ENCODE results near the gene RHPN2. TPM values are rescaled to one million over a fixed set of nuclear protein-coding genes. Genes with fewer than 3 reads are reported as not detected.

The RHPN2 gene
- total RNA-seq, 1 experiment from 2014 or later = 29.2 TPM

- no peaks in the 10 kb centered on the region for H3K27me3 ChIP-seq (ENCODE audit: insufficient read depth, low read length)
- peak overlapping the region; percentile 75 for H3K4me2 ChIP-seq (ENCODE audit: insufficient read depth, insufficient read length, low read length)
- H3K27me3 Mint-ChIP-seq (ENCODE audit: low read depth) = peaks cover 6% of the 10 kb centered on the region
- peaks cover 13% of the 10 kb centered on the region for H3K79me2 ChIP-seq (ENCODE audit: insufficient read depth, low read length)
- H3K27ac Mint-ChIP-seq = peak overlapping the region in 1 of 3 experiments; percentile 44; a peak in 1 of 7 replicates
- H3K36me3 Mint-ChIP-seq (ENCODE audit: insufficient read depth in 1 of 3, low read depth in 3 of 3) = 0 out of 7 replicates have a peak, but pooled peaks cover 0 to 2% (median 0%) of the 10 kb centered on the region in 3 experiments
- no peaks in the 10 kb centered on the region; the same call in 1 of the 2 replicates for H3K4me1 ChIP-seq (ENCODE audit: insufficient read depth, low read length)
- no peak overlapping the region for H3K23ac ChIP-seq (ENCODE audit: insufficient read length, low read depth, low read length)
- H3K56ac ChIP-seq (ENCODE audit: insufficient read length, low read depth, low read length) = no peak overlapping the region
- no peak overlapping the region for H4K91ac ChIP-seq (ENCODE audit: insufficient read length, low read depth, low read length)
- H3K4me3 Mint-ChIP-seq = peak overlapping the region; percentile 84 to 92
- TF ChIP-seq CTCF (conservative IDR thresholded peaks at IDR 0.05) = no peak; the same call in 2 of the 3 replicates
- H3T11ph ChIP-seq (ENCODE audit: low read length) = no peak overlapping the region
- no peak overlapping the region for H2AFZ ChIP-seq (ENCODE audit: low read length)
- peak; percentile 35 for DNase-seq
- H3K23me2 ChIP-seq (ENCODE audit: insufficient read length, low read depth, low read length, poor library complexity, severe bottlenecking) = peaks cover 18% of the 10 kb centered on the region
- H2BK15ac ChIP-seq (ENCODE audit: low read depth, low read length) = no peak overlapping the region
- H2BK12ac ChIP-seq (ENCODE audit: insufficient read length, low read depth, low read length) = no peak overlapping the region
- H2BK5ac ChIP-seq (ENCODE audit: insufficient read length, low read length) = no peak overlapping the region
- peaks cover 21 to 23% of the 10 kb centered on the region in 2 experiments for H3K4me1 Mint-ChIP-seq
- H3K14ac ChIP-seq (ENCODE audit: insufficient read depth, low read length) = peak overlapping the region; percentile 65; the same call in 1 of the 2 replicates
- H2AK5ac ChIP-seq (ENCODE audit: insufficient read length, low read length) = no peak overlapping the region
- peaks cover 4% of the 10 kb centered on the region for H3K79me1 ChIP-seq (ENCODE audit: insufficient read depth, low read depth, low read length, poor library complexity, severe bottlenecking)
- H3K4ac ChIP-seq (ENCODE audit: low read depth, low read length) = no peak overlapping the region
- WGBS (ENCODE audit: extremely low coverage, insufficient read length, low lambda C conversion rate) = no CpG with 5 or more reads among the region's 56 CpGs
- H2BK20ac ChIP-seq (ENCODE audit: low read depth, low read length, poor library complexity, severe bottlenecking) = no peak overlapping the region
- H3K9ac ChIP-seq (ENCODE audit: extremely low read depth, insufficient read length, low read length) = peak overlapping the region; percentile 76
- no peaks in the 10 kb centered on the region for H3K9me3 Mint-ChIP-seq
- no peak overlapping the region for H3K27ac ChIP-seq (ENCODE audit: insufficient read length, low read depth, low read length)
- H3K9me3 ChIP-seq (ENCODE audit: control insufficient read depth, low read depth, low read length) = no peaks in the 10 kb centered on the region
- H3K18ac ChIP-seq (ENCODE audit: insufficient read length, low read depth, low read length) = no peak overlapping the region
- H2BK120ac ChIP-seq (ENCODE audit: low read depth, low read length, poor library complexity, severe bottlenecking) = no peak overlapping the region
- no peaks in the 10 kb centered on the region for H4K20me1 ChIP-seq (ENCODE audit: control insufficient read depth, insufficient read depth, insufficient read length)
- H4K5ac ChIP-seq (ENCODE audit: insufficient read length, low read depth, low read length) = no peak overlapping the region
- no peak overlapping the region for H4K8ac ChIP-seq (replicated peaks; ENCODE audit: insufficient read length, low read depth, low read length)
Observed at GRCh38 chr19:33063753-33064457, 783 bp downstream of the RHPN2 start.

Data from H9 (cell line).